Activated effector memory CD4-positive, alpha-beta T cell treated with anti-CD3 and anti-CD28 coated beads, Interleukin-2, amount 50 U/mL, for 16 hours (primary cell): ENCODE results near the gene MYO1E.

Experiments used
- DNase-seq: peaks from one replicate; pipeline ENCODE4 v3.0.0-alpha.2; 2020

The MYO1E gene

GRCh38 chr15:59256482-59256881 lies 116.2 kb downstream of the MYO1E start:
- no peak for DNase-seq

DNA sequence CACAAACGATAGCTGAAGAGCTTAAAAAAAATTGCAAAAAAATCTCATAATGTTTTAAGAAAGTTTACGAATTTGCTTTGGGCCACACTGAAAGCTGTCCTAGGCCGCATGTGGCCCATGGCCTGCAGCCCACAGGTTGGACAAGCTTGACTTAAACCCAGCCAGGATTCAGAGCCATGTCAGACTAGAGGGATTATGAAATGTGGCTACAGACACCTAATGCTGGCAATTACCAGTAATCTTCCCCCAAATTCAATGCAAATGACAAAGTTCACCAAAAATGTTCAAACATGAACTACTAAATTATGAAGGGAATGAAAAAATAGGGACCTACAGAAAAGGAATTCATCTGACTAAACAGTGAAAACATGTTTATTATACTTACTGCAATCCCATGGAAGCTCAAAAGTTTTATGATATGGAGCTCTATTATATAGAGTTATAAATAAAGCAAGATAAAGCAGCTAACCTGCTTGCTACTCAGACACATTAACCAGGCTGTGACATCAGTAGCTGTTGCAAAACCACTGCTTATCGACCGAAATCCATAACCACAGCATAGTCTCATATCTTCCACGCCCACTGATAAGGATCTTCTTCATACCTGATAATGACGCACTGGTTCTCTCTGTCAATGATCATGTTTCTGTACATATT lies 116.9 kb downstream of the MYO1E start:
- no peak for DNase-seq

GRCh38 chr15:59252137-59252536 lies 120.5 kb downstream of the MYO1E start:
- DNase-seq: no peak

- no peak for DNase-seq
Measured at GRCh38 chr15:59251001-59251845, 121.4 kb downstream of the MYO1E start.

GRCh38 chr15:59250249-59250648 lies 122.4 kb downstream of the MYO1E start:
- no peak for DNase-seq

GRCh38 chr15:59249816-59250215 lies 122.9 kb downstream of the MYO1E start:
- no peak for DNase-seq

DNA sequence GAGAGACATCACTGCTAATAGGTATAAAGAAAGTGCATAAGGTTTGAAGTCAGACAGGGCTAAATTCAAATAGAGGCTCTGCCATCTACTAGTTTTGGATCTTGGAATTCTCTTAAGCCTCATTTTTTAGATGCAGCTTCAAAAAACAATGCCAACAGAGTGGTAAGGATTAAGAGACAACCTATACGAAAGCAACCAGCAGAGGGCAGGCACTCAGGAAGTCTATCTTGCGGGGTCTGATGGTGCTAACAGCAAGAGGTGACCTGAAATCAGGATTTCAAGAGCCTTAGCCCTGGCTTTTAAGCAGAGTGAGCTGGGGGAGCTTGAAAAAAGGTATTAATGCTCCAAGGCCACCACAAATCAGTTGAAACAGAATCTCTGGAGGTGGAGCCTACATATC lies 125.3 kb downstream of the MYO1E start:
- DNase-seq: peak; percentile 74

GRCh38 chr15:59245559-59245958 lies 127.1 kb downstream of the MYO1E start:
- no peak for DNase-seq

- no peak for DNase-seq
Measured at GRCh38 chr15:59244337-59244736, 128.3 kb downstream of the MYO1E start.

GRCh38 chr15:59243622-59244021 lies 129.0 kb downstream of the MYO1E start:
- DNase-seq: no peak

- DNase-seq: no peak
Measured at GRCh38 chr15:59242649-59243048, 130.0 kb downstream of the MYO1E start.

DNA sequence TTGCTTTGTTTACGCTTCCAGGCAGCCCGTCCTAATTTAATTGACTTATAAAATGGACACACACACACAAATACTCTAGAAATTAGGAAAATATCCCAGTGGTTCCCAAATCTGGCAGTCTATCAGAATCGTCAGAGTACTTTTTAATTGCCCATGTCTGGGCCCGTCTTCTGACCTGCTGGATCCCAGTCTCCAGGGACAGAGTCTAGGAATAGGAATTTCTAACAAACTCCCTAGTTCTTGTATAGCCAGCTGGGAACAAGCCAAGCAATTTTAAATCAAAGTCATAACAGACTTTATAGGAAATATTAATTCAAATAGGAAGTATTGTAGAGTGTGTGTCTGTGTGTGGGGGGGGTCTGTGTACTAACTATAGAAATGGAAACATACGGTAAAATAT lies 132.6 kb downstream of the MYO1E start:
- DNase-seq: no peak

DNA sequence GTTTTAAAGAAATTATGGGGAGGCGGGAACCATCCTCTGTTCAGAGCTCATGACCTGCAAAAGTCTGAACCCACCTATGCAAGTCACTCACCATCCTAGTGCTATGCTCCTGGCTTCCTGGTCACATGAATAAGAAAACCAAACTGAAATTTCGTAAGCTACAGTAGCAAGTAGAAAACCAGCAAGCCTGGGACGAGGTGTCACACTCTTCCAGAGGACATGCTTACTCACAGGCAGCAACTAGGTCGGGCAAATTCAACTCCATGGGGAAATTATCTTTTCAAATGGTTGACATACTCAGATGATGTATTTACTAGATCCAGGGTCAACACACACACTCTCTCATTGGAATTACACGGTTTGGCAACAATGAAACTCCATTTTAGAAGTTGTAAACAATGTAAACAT lies 134.7 kb downstream of the MYO1E start:
- DNase-seq: no peak

GRCh38 chr15:59237119-59237855 lies 135.4 kb downstream of the MYO1E start:
- no peak for DNase-seq

DNA sequence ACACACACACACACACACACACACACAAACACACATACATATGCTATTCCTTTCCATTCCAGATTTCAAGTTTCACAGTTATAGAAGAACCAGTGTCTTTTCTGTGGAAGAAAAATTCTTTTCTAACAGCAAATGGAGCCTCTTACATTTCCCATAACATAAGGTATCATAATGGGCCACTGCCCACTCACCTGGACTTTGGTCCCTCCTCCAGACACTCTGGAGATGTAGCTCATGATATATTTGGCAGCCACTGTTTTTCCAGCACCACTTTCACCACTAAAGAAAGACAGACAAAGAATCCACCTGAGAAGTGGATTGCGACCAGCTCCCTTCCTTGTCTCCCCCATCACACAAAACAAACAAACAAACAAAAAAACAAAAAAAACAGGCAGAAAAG lies 136.3 kb downstream of the MYO1E start:
- no peak for DNase-seq

GRCh38 chr15:59232476-59232875 lies 140.2 kb downstream of the MYO1E start:
- no peak for DNase-seq

GRCh38 chr15:59230531-59231055 lies 142.1 kb downstream of the MYO1E start:
- no peak for DNase-seq

- no peak for DNase-seq
Measured at GRCh38 chr15:59229453-59229852, 143.2 kb downstream of the MYO1E start.

- DNase-seq: no peak
Measured at GRCh38 chr15:59229015-59229414, 143.7 kb downstream of the MYO1E start.

GRCh38 chr15:59227021-59227420 lies 145.7 kb downstream of the MYO1E start:
- DNase-seq: no peak

- DNase-seq: no peak
Measured at GRCh38 chr15:59224474-59224873, 148.2 kb downstream of the MYO1E start.

GRCh38 chr15:59223736-59224135 lies 148.9 kb downstream of the MYO1E start:
- no peak for DNase-seq

GRCh38 chr15:59222906-59223550 lies 149.6 kb downstream of the MYO1E start:
- DNase-seq: no peak
